Left hindlimb (tissue), 1 donor: ENCODE data around the gene MUC5AC.
"Not testable (repeated sequence)": the region's sequence is repeated elsewhere in the genome, so short reads cannot be mapped to it uniquely, and the experiment has no call there.

Experiments
- DNase-seq: peaks from one replicate; pipeline ENCODE4 v3.0.0-alpha.2; 2018

MUC5AC gene

DNA sequence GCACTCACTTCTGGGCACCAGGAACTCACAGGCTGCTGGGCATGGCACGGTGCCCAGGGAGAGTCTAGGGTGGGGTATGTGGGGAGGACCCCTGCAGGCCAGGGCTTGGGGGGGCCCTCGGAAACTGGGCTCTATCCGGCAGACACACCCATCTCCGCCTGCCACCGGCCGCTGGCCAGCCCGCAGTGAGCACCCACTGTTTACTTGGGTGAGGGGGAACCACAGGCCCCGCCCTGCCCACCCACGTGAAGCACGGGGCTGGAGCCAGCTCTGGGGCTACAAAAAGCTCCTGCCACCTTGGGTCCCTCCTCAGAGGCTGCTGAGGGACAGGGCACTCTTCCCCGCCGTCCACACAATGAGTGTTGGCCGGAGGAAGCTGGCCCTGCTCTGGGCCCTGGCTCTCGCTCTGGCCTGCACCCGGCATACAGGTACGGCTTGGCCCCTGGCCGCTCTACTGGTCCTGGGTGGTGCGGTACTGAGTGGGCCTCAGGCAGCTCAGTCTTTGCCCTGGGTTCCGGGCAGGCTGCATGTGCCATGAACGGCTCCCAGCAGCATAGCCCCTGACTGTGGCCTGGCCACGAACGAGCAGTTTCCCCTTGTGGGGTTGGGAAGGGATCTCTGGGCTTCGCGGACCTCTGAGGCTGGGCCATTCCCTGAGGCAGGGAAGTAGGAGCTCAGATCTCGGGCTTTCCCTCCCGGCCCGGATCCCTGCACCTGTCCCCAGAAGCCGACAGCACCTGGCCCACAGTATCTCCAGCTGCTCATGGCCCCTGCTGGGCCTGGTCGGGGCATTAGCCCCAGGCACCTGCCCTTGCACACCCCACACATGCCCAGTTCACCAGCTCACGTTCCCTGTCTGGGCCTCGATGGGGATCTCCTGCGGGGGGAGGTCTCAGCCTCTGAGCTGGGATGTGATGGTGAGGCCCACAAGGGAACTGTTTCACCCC, at the start of gene MUC5AC:
Gene MUC5AC (plus strand): TSS at position 309 of the 947 bp plus-strand sequence. CDS start 47 bp downstream, at position 356.
- DNase-seq: peak; percentile 17

- no peak for DNase-seq
These were observed 49.4 kb upstream of the MUC5AC start for GRCh38 chr11:1108246-1108900.

DNA sequence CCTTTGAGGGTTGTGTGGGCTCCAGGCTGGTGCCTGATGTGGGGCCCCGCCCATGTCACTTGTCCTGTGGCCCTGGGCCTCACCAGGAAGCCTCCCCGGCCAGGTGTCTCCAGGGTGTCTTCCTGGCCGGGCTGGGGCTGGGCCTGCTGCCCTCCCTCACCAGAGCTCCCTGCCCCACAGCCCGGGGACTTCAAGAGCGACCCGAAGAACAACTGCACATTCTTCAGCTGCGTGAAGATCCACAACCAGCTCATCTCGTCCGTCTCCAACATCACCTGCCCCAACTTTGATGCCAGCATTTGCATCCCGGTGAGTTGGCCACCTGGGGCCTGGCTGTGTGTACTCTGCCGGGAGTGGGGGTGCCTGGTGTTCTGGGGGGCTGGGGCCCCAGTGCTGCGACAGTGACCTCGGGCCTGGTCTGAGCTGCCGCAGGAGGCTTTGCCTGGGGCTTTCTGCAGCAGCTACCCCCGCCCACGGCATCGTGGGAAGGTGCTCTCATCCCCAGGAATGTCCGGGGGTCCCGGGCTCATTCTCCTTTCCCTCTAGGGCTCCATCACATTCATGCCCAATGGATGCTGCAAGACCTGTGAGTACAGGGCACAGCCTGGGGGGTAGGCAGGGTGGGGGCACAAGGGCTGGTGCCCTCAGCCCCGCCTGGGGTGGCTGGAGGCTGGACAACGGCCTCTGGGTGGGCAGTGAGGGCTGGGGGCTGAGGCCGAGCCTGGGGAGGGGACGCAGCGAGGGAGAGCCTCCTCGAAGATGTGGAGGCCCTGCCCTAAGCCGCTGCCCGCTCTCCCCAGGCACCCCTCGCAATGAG, 48.4 kb upstream of the MUC5AC start:
- no peak for DNase-seq

DNA sequence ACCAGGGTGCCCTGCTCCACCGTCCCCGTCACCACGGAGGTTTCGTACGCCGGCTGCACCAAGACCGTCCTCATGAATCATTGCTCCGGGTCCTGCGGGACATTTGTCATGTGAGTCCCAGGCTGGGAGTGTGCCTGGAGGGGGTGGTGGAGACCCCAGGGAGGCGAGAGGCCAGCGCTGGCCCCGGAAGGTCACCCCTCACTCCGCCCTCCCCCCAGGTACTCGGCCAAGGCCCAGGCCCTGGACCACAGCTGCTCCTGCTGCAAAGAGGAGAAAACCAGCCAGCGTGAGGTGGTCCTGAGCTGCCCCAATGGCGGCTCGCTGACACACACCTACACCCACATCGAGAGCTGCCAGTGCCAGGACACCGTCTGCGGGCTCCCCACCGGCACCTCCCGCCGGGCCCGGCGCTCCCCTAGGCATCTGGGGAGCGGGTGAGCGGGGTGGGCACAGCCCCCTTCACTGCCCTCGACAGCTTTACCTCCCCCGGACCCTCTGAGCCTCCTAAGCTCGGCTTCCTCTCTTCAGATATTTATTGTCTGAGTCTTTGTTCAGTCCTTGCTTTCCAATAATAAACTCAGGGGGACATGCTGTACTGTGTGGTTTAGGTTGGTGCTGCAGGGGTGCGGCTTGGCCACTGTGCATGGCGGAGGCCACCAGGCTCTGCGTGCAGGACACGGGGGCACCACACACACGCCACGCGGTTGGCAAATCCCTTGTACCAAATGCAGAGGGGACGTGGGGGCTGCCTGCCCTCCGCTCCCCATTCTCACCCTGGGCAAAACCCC, 47.6 kb upstream of the MUC5AC start:
- DNase-seq: no peak

DNA sequence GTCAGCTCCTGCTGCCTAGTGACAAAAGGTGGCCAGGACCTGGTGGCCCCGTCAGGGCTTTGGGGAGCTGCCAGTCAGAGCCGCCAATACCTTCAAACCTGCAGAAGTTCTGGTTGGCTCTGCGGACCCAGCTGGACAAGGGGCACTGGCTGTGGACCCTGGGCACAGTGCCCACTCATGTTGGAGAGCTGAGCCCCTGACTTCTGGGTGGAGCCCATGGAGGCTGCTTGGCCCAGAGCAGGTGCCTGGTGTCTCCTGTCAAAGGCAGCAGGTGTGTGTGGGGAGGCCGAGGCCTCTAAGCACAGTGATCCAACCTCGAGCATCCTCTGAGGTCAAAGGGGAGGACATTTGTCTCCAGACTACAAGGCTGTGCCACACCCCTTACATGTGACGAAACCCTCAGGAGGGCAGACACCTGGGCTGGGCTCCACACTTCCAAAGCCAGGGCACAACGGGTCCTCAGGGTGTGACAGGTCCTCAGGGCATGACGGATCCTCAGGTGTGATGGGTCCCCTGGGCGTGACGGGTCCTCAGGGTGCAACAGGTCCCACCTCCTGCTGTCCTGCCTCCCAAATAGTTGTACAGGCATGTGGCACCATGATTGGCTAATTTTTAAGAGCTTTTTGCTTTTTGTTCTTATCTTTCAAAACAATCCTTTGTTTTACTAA, 46.1 kb upstream of the MUC5AC start:
- peak; percentile 18 for DNase-seq

DNA sequence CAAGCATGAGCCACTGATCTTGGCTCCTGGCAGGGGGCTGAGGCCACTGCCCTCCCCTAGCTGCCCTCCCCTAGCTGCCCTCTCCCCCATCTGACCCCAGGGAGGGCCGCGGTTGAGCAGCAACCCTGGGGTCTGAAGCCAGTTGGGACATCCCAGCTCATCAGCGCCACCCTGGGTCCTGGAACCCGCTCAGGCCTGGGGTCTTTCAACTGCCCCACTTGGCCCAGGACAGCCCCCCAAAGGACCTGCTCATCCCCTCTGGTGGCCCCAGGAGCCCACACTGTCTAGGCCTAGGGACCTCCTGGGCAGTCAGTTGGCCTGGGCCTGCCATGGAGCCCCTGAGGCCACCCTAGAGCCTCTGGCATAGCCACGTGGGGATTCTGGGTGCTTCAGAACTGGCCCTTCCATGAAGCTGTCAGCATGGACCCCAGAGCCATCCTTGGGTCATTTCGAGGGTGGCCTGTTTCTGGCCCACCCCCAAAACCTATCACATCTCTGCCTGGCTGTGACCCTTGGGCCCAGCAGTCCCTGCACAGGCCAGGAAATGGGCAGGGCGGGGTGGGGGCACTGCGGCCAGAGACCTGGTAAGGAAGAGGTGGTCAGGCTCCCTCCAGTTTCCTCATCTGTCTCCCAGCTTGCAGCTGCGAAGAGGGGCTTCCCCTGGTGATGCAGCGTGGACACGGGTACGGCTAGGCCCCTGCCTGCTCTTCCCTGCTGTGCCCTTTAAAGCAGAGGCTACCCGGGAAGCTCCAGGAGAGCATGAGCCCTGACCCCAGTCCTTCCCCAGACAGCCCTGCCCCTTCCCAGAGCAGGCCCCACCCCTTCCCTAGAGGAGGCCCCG, 45.2 kb upstream of the MUC5AC start:
- DNase-seq: peak; percentile 3

DNA sequence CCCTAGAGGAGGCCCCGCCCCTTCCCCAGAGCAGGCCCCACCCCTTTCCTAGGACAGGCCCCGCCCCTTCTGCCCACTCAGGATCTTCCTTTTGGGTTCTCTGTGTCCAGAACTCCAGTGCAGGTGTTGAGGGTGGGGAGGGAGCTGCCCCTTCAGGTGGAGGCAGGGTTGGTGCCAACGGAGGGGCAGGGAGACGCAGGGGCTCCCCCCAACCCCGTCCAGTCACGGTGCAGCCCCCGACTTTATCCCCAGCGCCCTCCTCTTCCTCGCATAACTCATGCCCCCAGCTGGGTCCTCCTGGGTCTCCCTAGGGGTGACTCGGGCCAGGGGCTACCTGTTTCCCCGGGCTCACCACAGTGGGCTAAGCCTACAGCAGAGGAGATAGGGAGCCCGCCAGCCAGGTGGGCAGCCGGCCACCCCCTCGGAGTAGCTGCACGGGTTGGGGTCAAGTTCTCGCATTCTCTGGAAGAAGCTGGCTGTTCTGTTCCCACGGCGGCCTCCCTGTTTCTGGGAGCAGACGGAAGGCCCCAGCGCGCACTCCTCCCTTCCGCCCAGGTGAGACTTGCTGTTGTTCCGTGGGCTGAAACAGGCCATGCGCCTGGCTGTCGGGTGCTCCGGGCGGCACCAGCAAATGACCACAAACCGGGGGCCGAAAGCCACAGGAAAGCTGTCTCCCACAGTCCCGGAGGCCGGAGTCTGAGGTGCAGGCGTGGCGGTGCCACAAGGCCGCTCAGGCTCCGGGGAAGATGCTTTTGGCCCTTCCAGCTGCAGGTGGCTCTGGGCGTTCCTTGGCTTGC, 44.1 kb upstream of the MUC5AC start:
- peak; percentile 20 for DNase-seq

- not testable (repeated sequence) for DNase-seq
These were observed 42.5 kb upstream of the MUC5AC start for GRCh38 chr11:1115292-1115691.

DNA sequence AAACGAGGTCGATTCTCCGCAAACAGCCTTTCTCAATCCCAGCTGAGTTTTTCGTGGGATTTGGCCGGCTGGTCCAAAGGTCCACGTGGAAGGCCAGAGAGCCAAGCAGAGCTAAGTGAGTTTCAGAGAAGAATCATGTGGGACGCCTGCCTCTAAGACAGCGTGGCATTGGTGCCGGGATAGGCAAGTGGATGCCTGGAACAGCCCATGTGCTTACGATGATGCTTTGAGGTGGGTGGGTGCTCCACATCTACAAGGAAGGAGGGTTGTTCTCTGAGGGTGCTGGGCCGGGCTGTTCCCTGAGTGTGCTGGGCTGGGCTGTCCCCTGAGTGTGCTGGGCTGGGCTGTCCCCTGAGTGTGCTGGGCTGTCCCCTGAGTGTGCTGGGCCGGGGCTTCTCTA, 41.6 kb upstream of the MUC5AC start:
- no peak for DNase-seq

GRCh38 chr11:1116666-1117390, 40.9 kb upstream of the MUC5AC start:
- no peak for DNase-seq

- no peak for DNase-seq
These were observed 39.8 kb upstream of the MUC5AC start for GRCh38 chr11:1117992-1118391.

DNA sequence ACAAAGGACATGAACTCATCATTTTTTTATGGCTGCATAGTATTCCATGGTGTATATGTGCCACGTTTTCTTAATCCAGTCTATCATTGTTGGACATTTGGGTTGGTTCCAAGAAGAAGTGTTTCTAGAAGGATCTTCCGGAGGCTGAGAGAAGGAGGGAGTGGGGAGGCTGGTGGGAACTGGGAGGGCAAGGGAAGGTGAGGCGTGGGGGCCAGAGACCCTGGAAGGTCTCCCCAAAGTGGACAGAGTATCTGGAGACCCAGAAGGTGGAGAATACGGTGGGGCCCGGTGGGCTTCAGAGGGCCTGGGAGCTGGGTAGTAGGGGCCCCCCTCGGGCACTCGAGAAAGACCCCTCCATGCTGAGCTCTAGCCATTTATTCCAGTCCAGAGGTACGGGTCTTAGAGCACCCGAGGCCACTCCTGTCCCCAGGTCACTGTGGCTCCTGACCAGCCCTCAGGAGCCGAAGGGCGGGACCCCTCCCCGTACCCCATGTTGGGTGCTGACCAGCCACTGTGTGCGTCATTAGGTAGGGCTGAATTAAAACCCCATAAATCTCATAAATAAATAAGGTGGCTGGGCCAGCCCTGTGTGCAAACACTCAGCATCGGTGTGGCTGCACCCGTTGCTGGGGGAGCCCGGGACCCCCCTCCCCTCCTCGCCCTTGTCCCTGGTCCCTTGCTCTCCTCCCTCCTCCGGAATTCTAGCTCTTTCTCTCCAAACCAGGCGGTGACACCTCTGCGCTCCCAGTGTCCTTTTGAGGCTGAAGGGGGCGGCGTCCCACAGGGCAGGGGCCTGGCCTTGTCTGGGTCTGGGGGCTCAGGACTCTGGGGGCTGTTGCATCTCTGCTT, 38.8 kb upstream of the MUC5AC start:
- DNase-seq: no peak

- no peak for DNase-seq
These were observed 38.1 kb upstream of the MUC5AC start for GRCh38 chr11:1119604-1120146.

GRCh38 chr11:1120532-1121330, 37.0 kb upstream of the MUC5AC start:
- DNase-seq: no peak

GRCh38 chr11:1121331-1121812, 36.4 kb upstream of the MUC5AC start:
- peak; percentile 31 for DNase-seq

DNA sequence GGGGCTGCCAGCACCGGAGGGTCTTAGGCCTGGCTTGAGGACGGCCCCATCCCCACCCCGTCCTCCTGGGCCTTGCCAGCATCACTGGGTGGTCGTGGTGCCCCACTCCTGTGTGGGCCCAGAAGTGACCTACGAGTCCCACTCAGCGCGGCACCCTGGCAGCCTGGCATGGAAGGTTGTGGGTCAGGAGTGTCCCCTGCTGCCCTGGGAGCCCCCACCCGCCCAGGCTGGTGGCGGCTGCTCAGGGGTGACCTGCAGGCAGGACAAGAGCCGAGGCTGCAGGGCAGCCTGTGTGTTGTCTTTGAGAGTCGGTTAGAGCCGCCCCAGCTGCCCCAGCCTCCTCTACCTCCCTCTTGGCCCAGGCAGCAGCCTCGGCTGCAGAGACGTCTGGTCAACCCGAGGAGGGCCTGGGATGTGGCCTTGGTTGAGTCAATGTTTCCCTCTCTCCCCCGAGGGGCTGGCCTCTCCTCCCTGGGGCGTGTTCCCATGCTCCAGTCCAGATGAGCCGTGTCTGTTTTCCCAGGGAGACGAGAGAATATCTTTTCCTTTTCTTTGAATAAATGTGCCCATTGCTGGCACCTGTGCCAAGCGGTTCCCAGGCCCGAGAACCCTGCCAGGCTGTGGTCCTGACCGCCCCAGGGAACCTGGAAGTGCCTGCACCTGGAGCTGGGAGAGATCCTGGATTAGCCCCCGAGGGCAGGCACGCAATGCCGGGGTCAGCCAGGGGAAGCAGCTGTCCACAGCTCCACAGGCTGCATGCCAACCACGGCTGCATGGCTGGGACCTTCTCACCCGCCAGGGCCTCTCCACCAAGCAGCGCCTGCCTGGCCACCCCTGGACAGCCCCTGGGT, 35.7 kb upstream of the MUC5AC start:
- DNase-seq: peak; percentile 24
